ENCODE data around the gene GLCE.

GRCh38 chr15:69302929-69303328 lies 142.5 kb downstream of the GLCE start:
- TF ChIP-seq CTCF (IDR thresholded peaks at IDR 0.05 in 8 of 11, conservative IDR thresholded peaks at IDR 0.05 in 3 of 11) (no peak), POLR2A (IDR thresholded peaks at IDR 0.05) (no peak), POLR2AphosphoS5 (IDR thresholded peaks at IDR 0.05) (no peak)
